ENCODE measurements around the gene RNF25. TPM values are rescaled to one million over a fixed set of nuclear protein-coding genes. Genes with fewer than 3 reads are reported as not detected.

Gene RNF25
- total and polyA plus RNA-seq, 2 of the 4 experiments (the other 2 are of a cell fraction) = 56.5 to 78.1 TPM

DNA sequence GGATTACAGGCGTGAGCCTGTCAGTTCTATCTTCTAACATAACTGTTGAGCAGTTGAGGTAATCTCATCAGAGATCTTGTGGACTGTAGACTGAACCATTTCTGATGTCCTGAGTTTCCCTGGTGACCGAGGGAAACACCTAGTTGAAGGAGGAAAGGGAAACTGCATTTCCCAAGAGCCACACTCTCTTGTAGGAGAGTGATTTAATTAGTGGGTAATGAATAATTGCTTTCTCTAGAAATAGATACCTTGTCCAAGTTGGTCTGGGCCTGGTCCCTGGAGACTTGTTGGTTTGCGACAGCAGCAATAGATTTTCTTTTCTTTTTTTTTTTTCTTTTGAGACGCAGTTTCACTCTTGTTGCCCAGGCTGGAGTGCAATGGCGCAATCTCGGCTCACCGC lies 46.3 kb upstream of the RNF25 start:
- no peak overlapping the region for H2BK5ac ChIP-seq (ENCODE audit: low read depth, low read length, poor library complexity, severe bottlenecking)
- H3K36me3 ChIP-seq (ENCODE audit: control insufficient read depth, insufficient read depth, low read length) = no peaks in the 10 kb centered on the region
- H3K4me3 ChIP-seq (ENCODE audit: insufficient read depth, low read depth, low read length) = no peak overlapping the region
- ATAC-seq (ENCODE audit: low read depth) (no peak), DNase-seq (no peak)
- POLR2A ChIA-PET (ENCODE audit: unreplicated experiment) = no interaction called here
- H2BK20ac ChIP-seq (ENCODE audit: low read depth, low read length) = no peak overlapping the region
- no peak overlapping the region for H2BK15ac ChIP-seq (ENCODE audit: low read depth, low read length)
- H3K9me3 ChIP-seq (ENCODE audit: control insufficient read depth, insufficient read depth, low read length) = no peaks in the 10 kb centered on the region
- H4K8ac ChIP-seq (ENCODE audit: low read depth in 2 of 2, low read length in 2 of 2) = no peak overlapping the region
- intact Hi-C loops (cut with micrococcal nuclease) = no loop called here
- no peak overlapping the region for H3K4me2 ChIP-seq (ENCODE audit: low read depth, low read length)
- CTCF ChIA-PET = no interaction called here
- peaks cover 35 to 78% of the 10 kb centered on the region in 2 experiments for H3K79me1 ChIP-seq (ENCODE audit: low read depth in 1 of 2, low read length in 2 of 2)
- in situ Hi-C loops (cut with MboI; ENCODE audit: low sequenced_read_pairs) = no loop called here
- peaks cover 16% of the 10 kb centered on the region for H3K9me1 ChIP-seq (ENCODE audit: insufficient read depth, low read length)
- no peak overlapping the region for H3K56ac ChIP-seq (ENCODE audit: extremely low read depth, insufficient read depth, low read length)
- H3K4ac ChIP-seq (ENCODE audit: low read depth, low read length) = no peak overlapping the region
- H4K91ac ChIP-seq (ENCODE audit: insufficient read depth, low read depth, low read length) = no peak overlapping the region
- no peak overlapping the region for H3K18ac ChIP-seq (ENCODE audit: low read depth, low read length)
- no peak overlapping the region for H2AFZ ChIP-seq (replicated peaks; ENCODE audit: low read length, poor library complexity)
- no peak overlapping the region for H3K9ac ChIP-seq (ENCODE audit: low read depth, low read length)
- no peaks in the 10 kb centered on the region for H4K20me1 ChIP-seq (ENCODE audit: insufficient read depth, low read length)
- H3K27ac ChIP-seq (ENCODE audit: insufficient read depth, low read length) = no peak overlapping the region
- H2AK9ac ChIP-seq (replicated peaks; ENCODE audit: low read depth, low read length, poor library complexity) = no peak overlapping the region
- H3K27me3 ChIP-seq (ENCODE audit: control insufficient read depth, insufficient read depth, low read length) = no peaks in the 10 kb centered on the region
- no peak overlapping the region for H3K23ac ChIP-seq (ENCODE audit: low read depth, low read length)
- peaks cover 10% of the 10 kb centered on the region for H3K4me1 ChIP-seq (ENCODE audit: control insufficient read depth, insufficient read depth, low read length)
- no CpG with 5 or more reads among the region's 7 CpGs for WGBS, 2 experiments (ENCODE audit: extremely low coverage in 2 of 2, insufficient read length in 1 of 2)
- no peak overlapping the region for H4K5ac ChIP-seq (ENCODE audit: low read depth, low read length)
- no peak overlapping the region for H2AK5ac ChIP-seq (ENCODE audit: low read depth, low read length)
- H3K14ac ChIP-seq (replicated peaks; ENCODE audit: low read depth, low read length) = no peak overlapping the region
- no peak overlapping the region for H2BK120ac ChIP-seq (ENCODE audit: low read depth, low read length)
- TF ChIP-seq FOS (IDR thresholded peaks at IDR 0.05; ENCODE audit: low read depth, low read length) = no peak
- TF ChIP-seq MAFK (IDR thresholded peaks at IDR 0.05; ENCODE audit: low read depth, low read length) = no peak
- TF ChIP-seq MAZ (IDR thresholded peaks at IDR 0.05; ENCODE audit: borderline replicate concordance, low read depth, low read length) = no peak
- no peak for TF ChIP-seq POLR2A (IDR thresholded peaks at IDR 0.05; ENCODE audit: low read depth, low read length)
- TF ChIP-seq MXI1 (IDR thresholded peaks at IDR 0.05; ENCODE audit: borderline replicate concordance, low read depth, low read length) = no peak
- no peak for TF ChIP-seq SMC3 (IDR thresholded peaks at IDR 0.05; ENCODE audit: low read depth, low read length)
- no peak for TF ChIP-seq BHLHE40 (IDR thresholded peaks at IDR 0.05; ENCODE audit: low read depth, low read length)
- no peak for TF ChIP-seq RCOR1 (IDR thresholded peaks at IDR 0.05; ENCODE audit: insufficient replicate concordance, low read length)
- no TSS peak for BruUV-seq (replicated peaks)
- dilution Hi-C loops (cut with HindIII; ENCODE audit: low sequenced_read_pairs, unreplicated experiment) = no loop called here
